ENCODE results near the gene TAF4.

The TAF4 gene

GRCh38 chr20:62065674-62066338, at the start of gene TAF4:
Gene TAF4, minus strand, starts transcription at chr20:62065881. Its CDS starts 71 bp downstream, at chr20:62065810.
- H3K9ac ChIP-seq (ENCODE audit: low read depth, low read length): peak within 1 kb of the TSS; percentile 73
- peaks cover 8% of the 10 kb centered on the region; the same call in 1 of the 2 replicates for H3K4me1 ChIP-seq (ENCODE audit: insufficient read depth, low read length)

GRCh38 chr20:62114894-62115293, 49.2 kb upstream of the TAF4 start:
- H3K4me1 ChIP-seq (ENCODE audit: insufficient read depth, low read length): peaks cover 5% of the 10 kb centered on the region
- peaks cover 3% of the 10 kb centered on the region; the same call in 1 of the 2 replicates for H3K9me3 ChIP-seq (ENCODE audit: control insufficient read depth, insufficient read depth, low read length)
- H3K9ac ChIP-seq (ENCODE audit: low read depth, low read length): no peak overlapping the region; the same call in 1 of the 2 replicates

More at GRCh38 chr20:62065674-62066338, at the start of gene TAF4:
- H3K36me3 ChIP-seq (ENCODE audit: insufficient read depth, low read length): no peaks in the 10 kb centered on the region
- no peaks in the 10 kb centered on the region for H3K9me3 ChIP-seq (ENCODE audit: control insufficient read depth, insufficient read depth, low read length)

GRCh38 chr20:62112368-62112767, 46.7 kb upstream of the TAF4 start:
- no peak overlapping the region for H3K9ac ChIP-seq (ENCODE audit: low read depth, low read length)

More at GRCh38 chr20:62114894-62115293, 49.2 kb upstream of the TAF4 start:
- no peaks in the 10 kb centered on the region for H3K36me3 ChIP-seq (ENCODE audit: insufficient read depth, low read length)

GRCh38 chr20:62111148-62111547, 45.5 kb upstream of the TAF4 start:
- peaks cover 13% of the 10 kb centered on the region for H3K9me3 ChIP-seq (ENCODE audit: control insufficient read depth, insufficient read depth, low read length)
- no peaks in the 10 kb centered on the region for H3K36me3 ChIP-seq (ENCODE audit: insufficient read depth, low read length)
- H3K9ac ChIP-seq (ENCODE audit: low read depth, low read length): no peak overlapping the region
- no peaks in the 10 kb centered on the region for H3K4me1 ChIP-seq (ENCODE audit: insufficient read depth, low read length)

More at GRCh38 chr20:62112368-62112767, 46.7 kb upstream of the TAF4 start:
- H3K9me3 ChIP-seq (ENCODE audit: control insufficient read depth, insufficient read depth, low read length): peaks cover 13% of the 10 kb centered on the region
- no peaks in the 10 kb centered on the region for H3K36me3 ChIP-seq (ENCODE audit: insufficient read depth, low read length)
- H3K4me1 ChIP-seq (ENCODE audit: insufficient read depth, low read length): peaks cover under 1% of the 10 kb centered on the region; the same call in 1 of the 2 replicates

- no peak overlapping the region for H3K9ac ChIP-seq (ENCODE audit: low read depth, low read length)
- no peaks in the 10 kb centered on the region for H3K36me3 ChIP-seq (ENCODE audit: insufficient read depth, low read length)
- H3K4me1 ChIP-seq (ENCODE audit: insufficient read depth, low read length): no peaks in the 10 kb centered on the region
- H3K9me3 ChIP-seq (ENCODE audit: control insufficient read depth, insufficient read depth, low read length): peaks cover 10% of the 10 kb centered on the region; the same call in 1 of the 2 replicates
Observed at GRCh38 chr20:62105592-62105991, 39.9 kb upstream of the TAF4 start.

- Histone ChIP-seq H3K36me3 (ENCODE audit: insufficient read depth, low read length) (no peaks in the 10 kb centered on the region), H3K9me3 (ENCODE audit: control insufficient read depth, insufficient read depth, low read length) (peaks cover 10% of the 10 kb centered on the region; the same call in 1 of the 2 replicates), H3K4me1 (ENCODE audit: insufficient read depth, low read length) (no peaks in the 10 kb centered on the region), H3K9ac (ENCODE audit: low read depth, low read length) (no peak overlapping the region)
Observed at GRCh38 chr20:62104791-62105345, 39.2 kb upstream of the TAF4 start.

- Histone ChIP-seq H3K9me3 (ENCODE audit: control insufficient read depth, insufficient read depth, low read length) (peaks cover 8% of the 10 kb centered on the region; the same call in 1 of the 2 replicates), H3K4me1 (ENCODE audit: insufficient read depth, low read length) (no peaks in the 10 kb centered on the region), H3K9ac (ENCODE audit: low read depth, low read length) (no peak overlapping the region), H3K36me3 (ENCODE audit: insufficient read depth, low read length) (no peaks in the 10 kb centered on the region)
Observed at GRCh38 chr20:62104234-62104789, 38.6 kb upstream of the TAF4 start.

GRCh38 chr20:62103508-62104233, 38.0 kb upstream of the TAF4 start:
- Histone ChIP-seq H3K36me3 (ENCODE audit: insufficient read depth, low read length) (no peaks in the 10 kb centered on the region), H3K9me3 (ENCODE audit: control insufficient read depth, insufficient read depth, low read length) (0 out of 2 replicates have a peak, but pooled peaks cover 4% of the 10 kb centered on the region), H3K4me1 (ENCODE audit: insufficient read depth, low read length) (no peaks in the 10 kb centered on the region), H3K9ac (ENCODE audit: low read depth, low read length) (no peak overlapping the region)

- no peaks in the 10 kb centered on the region for H3K9me3 ChIP-seq (ENCODE audit: control insufficient read depth, insufficient read depth, low read length)
- H3K9ac ChIP-seq (ENCODE audit: low read depth, low read length): no peak overlapping the region
Observed at GRCh38 chr20:62101078-62101477, 35.4 kb upstream of the TAF4 start.

GRCh38 chr20:62097881-62098407, 32.3 kb upstream of the TAF4 start:
- Histone ChIP-seq H3K4me1 (ENCODE audit: insufficient read depth, low read length) (no peaks in the 10 kb centered on the region), H3K9ac (ENCODE audit: low read depth, low read length) (no peak overlapping the region), H3K36me3 (ENCODE audit: insufficient read depth, low read length) (no peaks in the 10 kb centered on the region), H3K9me3 (ENCODE audit: control insufficient read depth, insufficient read depth, low read length) (no peaks in the 10 kb centered on the region)

More at GRCh38 chr20:62101078-62101477, 35.4 kb upstream of the TAF4 start:
- no peaks in the 10 kb centered on the region for H3K4me1 ChIP-seq (ENCODE audit: insufficient read depth, low read length)
- H3K36me3 ChIP-seq (ENCODE audit: insufficient read depth, low read length): no peaks in the 10 kb centered on the region

GRCh38 chr20:62096421-62097380, 31.0 kb upstream of the TAF4 start:
- H3K9ac ChIP-seq (ENCODE audit: low read depth, low read length): no peak overlapping the region
- H3K9me3 ChIP-seq (ENCODE audit: control insufficient read depth, insufficient read depth, low read length): no peaks in the 10 kb centered on the region
- H3K36me3 ChIP-seq (ENCODE audit: insufficient read depth, low read length): no peaks in the 10 kb centered on the region
- no peaks in the 10 kb centered on the region for H3K4me1 ChIP-seq (ENCODE audit: insufficient read depth, low read length)

GRCh38 chr20:62089393-62089792, 23.7 kb upstream of the TAF4 start:
- peaks cover 5% of the 10 kb centered on the region for H3K4me1 ChIP-seq (ENCODE audit: insufficient read depth, low read length)
- H3K9me3 ChIP-seq (ENCODE audit: control insufficient read depth, insufficient read depth, low read length): no peaks in the 10 kb centered on the region
- no peak overlapping the region for H3K9ac ChIP-seq (ENCODE audit: low read depth, low read length)
- no peaks in the 10 kb centered on the region for H3K36me3 ChIP-seq (ENCODE audit: insufficient read depth, low read length)

All from ES-I3 (cell line).